IMR-90 (cell line): ENCODE results near the gene SORBS1. TPM values are rescaled to one million over a fixed set of nuclear protein-coding genes. Genes with fewer than 3 reads are reported as not detected.
A peak's percentile ranks its signal among the peaks of the same experiment; 100 is the strongest.

Experiments
- ATAC-seq: fragments of 200-7000 bp; cut with Tn5 transposase; 2 replicates; pipeline ENCODE4 v1.9.1; 2020; ENCODE audit warnings: low read depth, mild to moderate bottlenecking, moderate library complexity
- BruUV-seq: library from RNA; stranded (reverse); fragments of 400-500 nt; replicated peaks from 2 replicates; lab custom pipeline; 2021; lab: Mats Ljungman, UMichigan
- CTCF ChIA-PET: fragments of 300-600 bp; formaldehyde crosslinking; extraction: SDS; loops from one replicate; lab custom pipeline; 2021; ENCODE audit warnings: antibody characterized with exemption; lab: Yijun Ruan, JAX
- POLR2A ChIA-PET: fragments of 300-600 bp; sonication (Branson Sonifier 250); formaldehyde crosslinking; loops from one replicate; lab custom pipeline; 2022; ENCODE audit warnings: antibody characterized with exemption; ENCODE audit not compliant: unreplicated experiment; lab: Charles Lee
- DNase-seq: peaks from one replicate; pipeline ENCODE4 v3.0.0; 2013
- H2AFZ ChIP-seq: replicated peaks from 2 replicates; pipeline ENCODE3; 2013; ENCODE audit warnings: low read length, mild to moderate bottlenecking; ENCODE audit not compliant: poor library complexity
- H2AK5ac ChIP-seq: 2 replicates; pipeline ENCODE4 v1.6.1; 2013; ENCODE audit warnings: low read depth, low read length, inconsistent platforms
- H2AK9ac ChIP-seq: replicated peaks from 2 replicates; pipeline ENCODE3; 2013; ENCODE audit warnings: mild to moderate bottlenecking, low read depth, low read length, moderate library complexity; ENCODE audit not compliant: poor library complexity
- H2BK120ac ChIP-seq: 2 replicates; pipeline ENCODE4 v1.6.1; 2013; ENCODE audit warnings: low read depth, low read length, inconsistent platforms
- H2BK15ac ChIP-seq: 3 replicates; pipeline ENCODE4 v1.6.1; 2013; ENCODE audit warnings: low read depth, low read length, inconsistent platforms
- H2BK20ac ChIP-seq: 2 replicates; pipeline ENCODE4 v1.6.1; 2013; ENCODE audit warnings: low read depth, mild to moderate bottlenecking, inconsistent platforms, low read length, moderate library complexity
- H2BK5ac ChIP-seq: 2 replicates; pipeline ENCODE4 v1.6.1; 2013; ENCODE audit warnings: mild to moderate bottlenecking, low read depth, low read length, inconsistent platforms; ENCODE audit not compliant: poor library complexity, severe bottlenecking
- H3K14ac ChIP-seq: replicated peaks from 2 replicates; pipeline ENCODE4 v1.6.1; 2013; ENCODE audit warnings: low read depth, low read length, inconsistent platforms
- H3K18ac ChIP-seq: 2 replicates; pipeline ENCODE4 v1.6.1; 2013; ENCODE audit warnings: low read depth, low read length, control low read depth
- H3K23ac ChIP-seq: 2 replicates; pipeline ENCODE4 v1.6.1; 2013; ENCODE audit warnings: low read depth, low read length, inconsistent platforms
- H3K27ac ChIP-seq: 2 replicates; pipeline ENCODE4 v1.5.1; 2013; ENCODE audit warnings: mild to moderate bottlenecking, control low read depth, low read length; ENCODE audit not compliant: insufficient read depth
- H3K27me3 ChIP-seq: 2 replicates; pipeline ENCODE4 v1.6.1; 2013; ENCODE audit warnings: low read length; ENCODE audit not compliant: control insufficient read depth, insufficient read depth
- H3K36me3 ChIP-seq: 2 replicates; pipeline ENCODE4 v1.6.1; 2013; ENCODE audit warnings: low read length, mixed read lengths; ENCODE audit not compliant: control insufficient read depth, insufficient read depth
- H3K4ac ChIP-seq: 2 replicates; pipeline ENCODE4 v1.6.1; 2013; ENCODE audit warnings: low read depth, low read length, inconsistent platforms
- H3K4me1 ChIP-seq: 2 replicates; pipeline ENCODE4 v1.6.1; 2013; ENCODE audit warnings: low read length, mixed read lengths; ENCODE audit not compliant: control insufficient read depth, insufficient read depth
- H3K4me2 ChIP-seq: 2 replicates; pipeline ENCODE4 v1.6.1; 2013; ENCODE audit warnings: low read depth, mild to moderate bottlenecking, control low read depth, low read length, moderate library complexity
- H3K4me3 ChIP-seq: 2 replicates; pipeline ENCODE4 v1.5.1; 2013; ENCODE audit warnings: low read depth, mild to moderate bottlenecking, control low read depth, low read length, moderate library complexity; ENCODE audit not compliant: insufficient read depth
- H3K56ac ChIP-seq: 2 replicates; pipeline ENCODE4 v1.6.1; 2013; ENCODE audit warnings: low read length, inconsistent platforms; ENCODE audit not compliant: insufficient read depth; ENCODE audit errors: extremely low read depth
- H3K79me1 ChIP-seq, 2 experiments: 2 replicates each; pipeline ENCODE4 v1.6.1; 2013; ENCODE audit warnings: low read length in 2 of 2, inconsistent platforms in 1 of 2, low read depth in 1 of 2
- H3K9ac ChIP-seq: 2 replicates; pipeline ENCODE4 v1.6.1; 2013; ENCODE audit warnings: low read depth, low read length, control low read depth
- H3K9me1 ChIP-seq: 2 replicates; pipeline ENCODE4 v1.6.1; 2013; ENCODE audit warnings: low read length, inconsistent platforms; ENCODE audit not compliant: insufficient read depth
- H3K9me3 ChIP-seq: 2 replicates; pipeline ENCODE4 v1.6.1; 2013; ENCODE audit warnings: low read length; ENCODE audit not compliant: control insufficient read depth, insufficient read depth
- H4K20me1 ChIP-seq: 2 replicates; pipeline ENCODE4 v1.6.1; 2013; ENCODE audit warnings: low read length, inconsistent platforms; ENCODE audit not compliant: insufficient read depth
- H4K5ac ChIP-seq: 2 replicates; pipeline ENCODE4 v1.6.1; 2013; ENCODE audit warnings: mild to moderate bottlenecking, low read depth, low read length, control low read depth
- H4K8ac ChIP-seq, 2 experiments: 2 replicates each; pipeline ENCODE4 v1.6.1; 2013; ENCODE audit warnings: low read depth in 2 of 2, low read length in 2 of 2, control low read depth in 1 of 2, inconsistent platforms in 1 of 2
- H4K91ac ChIP-seq: 2 replicates; pipeline ENCODE4 v1.6.1; 2013; ENCODE audit warnings: low read depth, low read length, inconsistent platforms; ENCODE audit not compliant: insufficient read depth
- CEBPB ChIP-seq: IDR thresholded peaks from 2 replicates; pipeline ENCODE4 v1.6.1; 2012; ENCODE audit warnings: low read depth, low read length, improper control_type of control experiment
- CHD1 ChIP-seq: IDR thresholded peaks from 2 replicates; pipeline ENCODE4 v1.6.1; 2012; ENCODE audit warnings: low read depth, low read length, improper control_type of control experiment
- FOS ChIP-seq: fragments of 150-350 bp; IDR thresholded peaks from 2 replicates; pipeline ENCODE4 v1.6.1; 2016; ENCODE audit warnings: low read depth, low read length
- MXI1 ChIP-seq: IDR thresholded peaks from 2 replicates; pipeline ENCODE4 v1.6.1; 2012; ENCODE audit warnings: low read depth, mild to moderate bottlenecking, low read length, moderate library complexity, borderline replicate concordance
- RFX5 ChIP-seq: IDR thresholded peaks from 2 replicates; pipeline ENCODE4 v1.8.0; 2012; ENCODE audit warnings: low read depth, mild to moderate bottlenecking, low read length, moderate library complexity
- SMC3 ChIP-seq: fragments of 150-350 bp; IDR thresholded peaks from 2 replicates; pipeline ENCODE4 v1.6.1; 2016; ENCODE audit warnings: low read depth, mild to moderate bottlenecking, antibody characterized with exemption, low read length, moderate library complexity
- WGBS, 2 experiments: methylation state at CpG; one replicate each; pipeline versions ENCODE4 v1.1.5 to v1.1.7; 2013; ENCODE audit warnings: missing lambda C conversion rate in 2 of 2; ENCODE audit not compliant: insufficient read length in 1 of 2; ENCODE audit errors: extremely low coverage in 2 of 2; 5-methylcytosine and 5-hydroxymethylcytosine counted together
- dilution Hi-C: fragments of 300-500 bp; cut with HindIII; formaldehyde crosslinking; loops from one replicate; pipeline ENCODE4 v1.14.3; 2018; ENCODE audit warnings: low sequenced_read_pairs; ENCODE audit not compliant: unreplicated experiment
- in situ Hi-C: fragments of 300-500 bp; cut with MboI; formaldehyde crosslinking; loops from 3 replicates; pipeline ENCODE4 v1.14.3; 2019; ENCODE audit warnings: low sequenced_read_pairs, inconsistent platforms, mixed read lengths
- intact Hi-C: fragments of 100-400 bp; cut with micrococcal nuclease; formaldehyde crosslinking; loops from 2 replicates; pipeline ENCODE4 v1.10.0; 2022
- polyA plus RNA-seq, 3 experiments: library from polyadenylated mRNA; depleted of rRNA; stranded (reverse); fragments of >200 nt; gene quantifications; 2 replicates each; pipeline ENCODE4 v1.2.3, GENCODE V29; 2012; ENCODE audit warnings: low replicate concordance in 1 of 3
- total RNA-seq: library from RNA; depleted of rRNA; stranded (reverse); fragments of >200 nt; gene quantifications from 2 replicates; pipeline ENCODE4 v1.2.3, GENCODE V29; 2012
- TF ChIP-seq, protein P1 (sequence below): fragments of 150-350 bp; IDR thresholded peaks from 2 replicates; pipeline ENCODE4 v1.6.1; 2017; ENCODE audit warnings: mild to moderate bottlenecking, antibody characterized with exemption, low read length, low read depth
- TF ChIP-seq, protein P2 (sequence below): conservative IDR thresholded peaks from 2 replicates; pipeline ENCODE4 v1.5.1; 2012; ENCODE audit warnings: mild to moderate bottlenecking, low read depth, low read length, improper control_type of control experiment

Gene SORBS1
- total and polyA plus RNA-seq, 2 of the 4 experiments (the other 2 are of a cell fraction) = 0.18 to 0.32 TPM

DNA sequence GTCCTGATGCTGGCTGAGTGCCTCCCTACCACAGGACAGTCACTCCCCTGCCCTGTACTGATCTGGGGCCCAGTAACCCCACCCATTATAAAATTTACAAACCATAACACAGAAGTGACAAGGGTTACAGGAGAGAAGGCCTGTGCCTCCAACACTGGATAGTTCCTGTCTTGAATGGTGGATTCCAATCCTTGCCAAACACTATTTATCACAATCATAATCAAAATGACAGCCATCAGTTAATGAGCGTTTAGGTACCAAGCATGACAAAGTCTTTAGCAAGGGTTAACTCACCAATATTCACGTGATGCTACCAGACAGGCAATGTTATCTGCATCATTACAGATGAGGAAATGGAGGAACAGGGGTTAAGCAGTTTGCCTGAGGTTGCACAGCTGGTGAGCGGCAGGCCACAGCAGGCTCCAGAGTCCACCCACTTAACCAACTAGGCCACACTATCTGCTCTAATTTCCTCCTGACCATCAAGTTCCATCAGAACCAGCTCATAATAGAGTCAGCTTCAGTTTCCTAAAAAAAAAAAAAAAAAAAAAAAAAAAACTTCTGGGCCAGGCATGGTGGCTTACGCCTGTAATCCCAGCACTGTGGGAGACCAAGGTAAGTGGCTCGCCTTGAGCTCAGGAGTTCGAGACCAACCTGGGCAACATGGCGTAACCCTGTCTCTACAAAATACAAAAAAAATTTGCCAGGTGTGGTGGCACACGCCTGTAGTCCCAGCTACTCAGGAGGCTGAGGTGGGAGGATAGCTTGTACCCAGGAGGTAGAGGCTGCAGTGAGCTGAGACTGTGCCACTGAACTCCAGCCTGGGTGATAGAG, 284.6 kb downstream of the SORBS1 start:
- Histone ChIP-seq H3K4me3 (no peak overlapping the region), H3K18ac (peak overlapping the region; percentile 71), H3K9me3 (no peaks in the 10 kb centered on the region), H3K23ac (peak overlapping the region; percentile 78), H3K9ac (peak overlapping the region; percentile 63), H3K14ac (peak overlapping the region; percentile 62; the same call in 1 of the 2 replicates), H3K56ac (no peak overlapping the region), H3K9me1 (peaks cover 26% of the 10 kb centered on the region), H3K4me2 (peak overlapping the region; percentile 34), H2AK9ac (no peak overlapping the region), H3K4ac (peak overlapping the region; percentile 48), H4K20me1 (peaks cover 71% of the 10 kb centered on the region), H4K8ac (peak overlapping the region in 1 of 2 experiments; percentile 22; a peak in 1 of 4 replicates), H4K91ac (0 out of 2 replicates have a peak overlapping the region, but pooled peaks have one; percentile 16), H3K27me3 (no peaks in the 10 kb centered on the region), H2BK20ac (peak overlapping the region; percentile 2), H3K79me1 (peaks cover 17 to 74% of the 10 kb centered on the region in 2 experiments), H3K36me3 (no peaks in the 10 kb centered on the region; the same call in 1 of the 2 replicates), H3K27ac (peak overlapping the region; percentile 98; the same call in 1 of the 2 replicates), H2AK5ac (peak overlapping the region; percentile 81), H2BK15ac (peak overlapping the region; percentile 43), H3K4me1 (peaks cover 38% of the 10 kb centered on the region), H2AFZ (no peak overlapping the region), H2BK5ac (peak overlapping the region; percentile 79), H2BK120ac (peak overlapping the region; percentile 48; the same call in 1 of the 2 replicates), H4K5ac (peak overlapping the region; percentile 76; the same call in 1 of the 2 replicates)
- intact Hi-C loops (loop anchor here (5.0 kb wide), 1 partner anchor 86 kb away; no protein-coding TSS in a partner anchor), in situ Hi-C loops (no loop called here), dilution Hi-C loops (no loop called here)
- no peak for TF ChIP-seq CEBPB
- TF ChIP-seq FOS = no peak
- TF ChIP-seq, protein P1, sequence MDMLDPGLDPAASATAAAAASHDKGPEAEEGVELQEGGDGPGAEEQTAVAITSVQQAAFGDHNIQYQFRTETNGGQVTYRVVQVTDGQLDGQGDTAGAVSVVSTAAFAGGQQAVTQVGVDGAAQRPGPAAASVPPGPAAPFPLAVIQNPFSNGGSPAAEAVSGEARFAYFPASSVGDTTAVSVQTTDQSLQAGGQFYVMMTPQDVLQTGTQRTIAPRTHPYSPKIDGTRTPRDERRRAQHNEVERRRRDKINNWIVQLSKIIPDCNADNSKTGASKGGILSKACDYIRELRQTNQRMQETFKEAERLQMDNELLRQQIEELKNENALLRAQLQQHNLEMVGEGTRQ = no peak
- TF ChIP-seq, protein P2, sequence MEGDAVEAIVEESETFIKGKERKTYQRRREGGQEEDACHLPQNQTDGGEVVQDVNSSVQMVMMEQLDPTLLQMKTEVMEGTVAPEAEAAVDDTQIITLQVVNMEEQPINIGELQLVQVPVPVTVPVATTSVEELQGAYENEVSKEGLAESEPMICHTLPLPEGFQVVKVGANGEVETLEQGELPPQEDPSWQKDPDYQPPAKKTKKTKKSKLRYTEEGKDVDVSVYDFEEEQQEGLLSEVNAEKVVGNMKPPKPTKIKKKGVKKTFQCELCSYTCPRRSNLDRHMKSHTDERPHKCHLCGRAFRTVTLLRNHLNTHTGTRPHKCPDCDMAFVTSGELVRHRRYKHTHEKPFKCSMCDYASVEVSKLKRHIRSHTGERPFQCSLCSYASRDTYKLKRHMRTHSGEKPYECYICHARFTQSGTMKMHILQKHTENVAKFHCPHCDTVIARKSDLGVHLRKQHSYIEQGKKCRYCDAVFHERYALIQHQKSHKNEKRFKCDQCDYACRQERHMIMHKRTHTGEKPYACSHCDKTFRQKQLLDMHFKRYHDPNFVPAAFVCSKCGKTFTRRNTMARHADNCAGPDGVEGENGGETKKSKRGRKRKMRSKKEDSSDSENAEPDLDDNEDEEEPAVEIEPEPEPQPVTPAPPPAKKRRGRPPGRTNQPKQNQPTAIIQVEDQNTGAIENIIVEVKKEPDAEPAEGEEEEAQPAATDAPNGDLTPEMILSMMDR = no peak
- TF ChIP-seq MXI1 = no peak
- TF ChIP-seq CHD1 = no peak
- TF ChIP-seq SMC3 = no peak
- no peak for TF ChIP-seq RFX5
- CTCF ChIA-PET = no interaction called here
- 100% methylated on average over 2 of the region's 8 CpGs; no CpG with 5 or more reads in 1 of the 2 experiments for WGBS, 2 experiments
- BruUV-seq = no TSS peak
- DNase-seq (no peak), ATAC-seq (no peak)
- POLR2A ChIA-PET = interaction anchor here (0.6 to 0.8 kb wide), 2 partner anchors 11 to 87 kb away, joined by 8 to 10 read pairs; no protein-coding TSS in a partner anchor
